Stimulated activated CD4-positive, alpha-beta T cell treated with anti-CD3 and anti-CD28 coated beads, Interleukin-1b, Interleukin-23, amount 100 ng/mL, for 24 hours (primary cell): ENCODE results near the gene CXCL5.

Experiments used
- DNase-seq, 4 experiments: peaks; one replicate each; pipeline ENCODE4 v3.0.0-alpha.2; 2020; ENCODE audit warnings: low read depth in 4 of 4, low spot score in 1 of 4

Gene CXCL5

GRCh38 chr4:73998040-73999011 is at the start of gene CXCL5:
Gene CXCL5 (minus strand): TSS chr4:73998677. CDS start chr4:73998581, 96 bp downstream.
- DNase-seq = no peak

- no peak for DNase-seq
Measured at GRCh38 chr4:74047152-74047551, 48.7 kb upstream of the CXCL5 start.

DNA sequence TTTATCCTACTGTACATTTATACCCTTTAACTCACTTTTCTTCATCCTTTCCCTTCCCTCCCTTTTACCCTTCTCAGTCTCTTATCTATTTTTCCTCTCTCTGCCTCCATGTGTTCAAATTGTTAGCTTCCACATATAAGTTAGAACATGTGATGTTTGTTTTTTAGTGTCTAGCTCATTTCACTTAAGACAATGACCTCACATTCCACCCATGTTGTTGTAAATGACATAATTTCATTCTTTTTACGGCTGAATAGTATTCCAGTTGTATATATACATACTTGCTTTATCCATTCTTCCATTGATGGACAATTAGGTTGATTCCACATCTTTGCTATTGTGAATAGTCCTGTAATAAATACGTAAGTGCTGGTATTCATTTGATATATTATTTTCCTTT is 47.3 kb upstream of the CXCL5 start:
- no peak for DNase-seq

GRCh38 chr4:74045247-74045646 is 46.8 kb upstream of the CXCL5 start:
- DNase-seq = no peak

DNA sequence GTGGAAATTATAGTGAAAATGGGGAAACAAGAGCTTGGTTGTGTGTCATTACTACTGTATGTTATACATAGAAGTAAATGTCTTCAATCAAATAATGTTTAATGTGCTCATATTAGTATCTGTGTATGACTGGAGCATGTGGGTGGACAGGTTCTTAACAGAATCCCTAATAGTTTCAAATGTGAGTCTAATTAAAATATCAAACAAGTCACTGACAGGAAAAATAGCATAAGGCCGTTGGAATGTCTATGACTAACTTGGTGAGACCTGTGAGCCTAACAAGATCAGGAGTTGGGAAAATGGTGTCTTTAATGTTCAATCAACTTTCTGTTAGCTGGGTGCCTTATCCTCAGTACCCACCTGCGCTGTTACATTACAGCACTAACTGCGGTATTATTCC is 46.2 kb upstream of the CXCL5 start:
- no peak for DNase-seq

DNA sequence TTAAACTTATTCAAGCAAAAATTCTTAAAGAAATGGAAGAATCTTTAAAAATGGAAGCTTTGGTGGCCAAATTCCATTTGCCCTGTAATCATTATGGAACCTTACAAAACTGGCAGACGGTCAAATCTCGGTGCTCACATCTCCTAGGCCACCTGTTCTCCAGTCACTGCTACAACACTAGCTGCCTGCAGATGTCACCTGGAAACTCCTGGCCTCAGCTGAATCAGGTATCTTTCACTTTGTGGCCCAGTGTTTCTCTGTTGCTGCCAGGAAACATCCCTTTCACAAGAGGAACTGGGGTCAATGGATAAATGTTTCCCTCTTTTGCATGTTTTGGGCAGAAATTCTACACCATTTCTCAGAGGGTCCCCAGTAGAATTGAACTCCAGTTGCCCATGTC is 44.2 kb upstream of the CXCL5 start:
- DNase-seq = no peak

DNA sequence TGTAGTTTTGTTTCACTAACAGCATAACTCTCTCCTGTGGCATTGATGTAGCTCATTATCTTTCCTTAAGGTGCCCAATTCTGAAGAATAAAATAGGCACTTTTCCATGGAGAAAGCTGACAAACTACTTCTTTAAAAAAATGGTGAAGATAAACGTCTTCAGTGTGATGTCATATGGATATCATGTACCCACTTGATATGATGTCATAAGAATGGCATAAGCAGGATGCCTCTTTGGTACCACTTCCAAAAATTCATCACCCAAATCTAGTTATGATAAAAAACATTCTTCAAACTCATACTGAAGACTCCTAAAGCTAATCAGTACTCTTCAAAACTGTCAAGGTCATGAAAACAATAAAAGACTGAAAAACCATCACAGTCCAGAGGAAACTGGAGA is 42.9 kb upstream of the CXCL5 start:
- no peak for DNase-seq

DNA sequence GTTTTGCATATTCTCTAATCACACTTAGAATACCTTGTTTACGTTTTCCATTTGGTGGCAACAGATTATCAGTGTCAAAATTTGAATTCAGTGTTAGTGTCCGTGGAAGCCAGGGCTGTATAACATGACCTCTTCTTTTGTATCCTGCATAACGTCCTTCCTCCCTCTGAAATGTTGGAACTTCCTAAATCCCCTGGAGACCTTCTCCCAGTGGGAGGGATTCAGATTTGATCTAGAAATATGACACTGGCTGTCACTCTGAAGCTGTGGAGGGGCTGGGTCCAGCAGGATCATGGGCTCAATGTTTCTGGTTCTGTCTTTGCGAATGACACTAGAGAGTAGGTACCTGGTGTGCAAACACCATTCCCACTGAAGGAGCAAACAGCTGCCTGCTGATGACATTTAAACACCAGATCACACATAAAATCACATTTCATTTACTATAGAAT is 40.9 kb upstream of the CXCL5 start:
- no peak for DNase-seq

DNA sequence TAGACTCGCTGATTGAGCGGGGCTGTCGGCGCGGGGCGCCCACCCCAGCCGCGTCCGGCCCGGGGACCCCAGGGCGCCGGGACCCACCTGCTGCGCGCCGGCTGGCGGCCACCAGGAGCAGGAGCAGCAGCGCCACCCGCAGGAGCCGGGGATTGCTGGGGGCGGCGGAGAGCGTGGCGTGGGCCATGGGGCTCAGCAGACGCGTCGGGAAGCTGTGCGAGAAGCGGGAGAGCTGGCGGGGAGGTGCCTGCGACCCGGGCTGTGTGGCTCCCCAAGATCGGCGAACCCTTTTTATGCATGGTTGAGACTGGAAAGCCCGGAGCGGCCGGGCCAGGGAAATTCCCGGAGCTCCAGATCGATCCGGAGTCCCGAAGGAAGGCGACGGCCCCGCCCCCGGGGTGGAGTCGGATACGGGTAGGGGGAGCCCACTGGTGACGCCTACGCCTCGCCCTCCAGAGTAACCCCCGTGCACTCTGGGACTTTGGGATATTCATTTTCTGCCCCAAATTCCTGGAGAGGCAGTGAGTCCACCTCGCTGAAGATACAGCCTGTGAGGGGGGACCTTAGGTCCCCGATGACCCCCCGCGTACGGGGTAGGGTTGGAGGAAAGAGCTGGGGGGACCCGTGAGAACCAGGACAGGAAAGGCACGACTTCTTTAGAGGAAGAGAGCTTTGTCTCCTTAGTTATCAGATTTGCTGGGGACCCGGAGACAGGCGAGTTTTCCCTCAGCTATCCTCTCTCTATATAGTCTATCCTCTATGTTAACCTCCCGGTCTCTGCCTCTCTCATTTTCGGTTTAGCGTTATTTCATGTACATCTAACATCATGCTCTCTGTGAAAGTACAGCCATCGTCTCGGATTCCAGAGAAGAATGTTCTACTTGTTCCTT is 40.2 kb upstream of the CXCL5 start, which contains the start of gene CXCL3:
CXCL3 (minus strand) TSS at position 265 of the 890 bp plus-strand sequence; CDS start at position 187, 78 bp downstream.
- DNase-seq = peak in 1 of 4 experiments; percentile 5

GRCh38 chr4:74038086-74038424 is 39.6 kb upstream of the CXCL5 start:
- DNase-seq = no peak

- no peak for DNase-seq
Measured at GRCh38 chr4:74037076-74037955, 38.8 kb upstream of the CXCL5 start.

- DNase-seq = no peak
Measured at GRCh38 chr4:74033739-74034138, 35.3 kb upstream of the CXCL5 start.

DNA sequence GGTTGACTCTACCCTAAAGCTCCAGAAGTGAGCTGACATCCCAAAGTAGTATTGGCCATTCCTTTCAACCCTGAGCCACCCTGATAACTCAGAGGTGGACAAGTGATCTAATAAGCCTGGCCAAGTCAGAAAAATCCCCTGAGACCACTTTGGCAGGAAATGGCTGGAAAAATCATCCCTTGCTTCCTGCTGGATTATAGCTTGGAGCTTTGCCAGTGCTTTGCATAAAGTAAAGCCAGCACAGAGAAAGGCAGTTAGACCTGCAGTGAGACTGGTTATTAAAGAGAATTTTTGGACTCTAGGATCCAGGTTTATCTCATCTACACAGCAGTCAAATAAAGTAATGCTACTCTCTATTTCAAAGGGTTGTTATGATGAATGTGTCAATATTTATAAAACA is 33.6 kb upstream of the CXCL5 start:
- DNase-seq = no peak

- no peak for DNase-seq
Measured at GRCh38 chr4:74031576-74031975, 33.1 kb upstream of the CXCL5 start.

DNA sequence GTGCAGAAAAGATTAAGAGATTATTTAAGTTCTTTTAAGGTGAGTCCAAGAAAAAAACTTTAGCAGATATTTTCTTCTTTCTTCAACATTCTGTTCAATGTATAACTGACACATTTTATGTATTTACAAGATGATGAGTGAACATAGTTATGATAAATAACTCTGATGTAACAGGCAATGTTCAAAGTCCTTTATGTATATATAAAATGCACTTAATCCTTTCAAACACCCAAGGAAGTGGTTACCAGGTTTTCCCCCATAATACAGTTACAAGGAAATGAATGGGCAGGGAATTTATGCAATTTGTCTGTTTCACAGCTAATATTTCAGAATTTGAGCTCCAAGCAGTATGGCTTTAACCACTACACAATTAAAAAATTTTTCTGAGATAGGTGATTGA is 31.8 kb upstream of the CXCL5 start:
- DNase-seq = no peak

DNA sequence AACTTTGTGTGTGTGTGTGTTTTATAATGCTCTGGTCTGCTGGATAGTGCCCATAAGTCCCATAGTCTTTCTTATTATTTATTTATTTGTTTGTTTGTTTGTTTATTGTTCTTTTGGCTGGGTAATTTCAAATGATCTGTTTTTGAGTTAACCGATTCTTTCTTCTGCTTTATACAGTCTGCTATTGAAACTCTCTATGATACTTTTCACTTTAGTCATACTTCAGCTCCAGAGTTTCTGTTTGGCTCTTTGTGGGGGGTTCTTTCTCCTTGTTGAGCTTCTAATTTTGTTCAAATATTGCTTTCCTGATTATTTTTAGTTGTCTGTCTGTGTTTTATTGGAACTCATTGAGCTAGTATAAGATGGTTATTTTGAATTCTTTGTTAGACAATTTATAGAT is 30.0 kb upstream of the CXCL5 start:
- DNase-seq = no peak

DNA sequence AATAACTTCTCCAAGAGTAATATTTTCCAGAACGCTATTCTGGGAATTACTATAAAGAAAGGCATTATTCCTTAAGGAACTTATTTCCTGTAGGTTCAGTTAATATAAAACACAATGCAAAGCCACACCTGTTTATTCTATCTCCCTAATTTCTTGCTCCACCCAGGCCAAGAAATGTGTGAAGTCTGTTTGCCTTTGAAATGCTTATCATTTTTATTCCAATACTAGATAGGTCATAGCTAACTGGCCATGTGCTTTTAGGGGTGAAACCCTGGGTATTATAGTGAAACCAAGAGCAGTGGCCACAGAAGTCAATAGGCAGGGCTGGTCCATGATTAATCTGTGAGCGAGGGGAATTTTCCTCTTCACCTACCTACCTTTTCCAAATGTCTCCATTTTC is 25.2 kb upstream of the CXCL5 start:
- DNase-seq = no peak

- no peak for DNase-seq
Measured at GRCh38 chr4:74021601-74022000, 23.1 kb upstream of the CXCL5 start.

GRCh38 chr4:74018771-74019170 is 20.3 kb upstream of the CXCL5 start:
- no peak for DNase-seq

GRCh38 chr4:74018116-74018515 is 19.6 kb upstream of the CXCL5 start:
- no peak for DNase-seq

DNA sequence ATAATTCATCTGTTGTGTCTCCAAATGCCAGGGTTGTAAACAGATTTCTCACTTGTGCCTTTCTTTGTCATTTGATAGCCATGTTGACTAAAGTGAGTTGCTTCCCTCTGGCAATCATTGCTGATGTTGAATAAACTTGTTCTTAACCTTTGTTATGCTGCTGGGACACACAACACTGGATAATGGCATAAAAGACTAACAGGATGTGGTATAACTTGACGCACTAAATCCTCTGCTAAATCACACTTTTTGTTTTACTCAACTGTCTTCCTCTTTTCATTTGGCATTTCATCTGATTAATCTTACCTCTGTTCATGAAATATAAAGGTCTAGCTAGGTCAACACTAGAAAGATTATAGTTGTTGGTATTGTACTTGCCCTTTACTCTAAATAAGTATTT is 17.6 kb upstream of the CXCL5 start:
- no peak for DNase-seq
